ENCODE measurements around the gene OBSL1.

DNA sequence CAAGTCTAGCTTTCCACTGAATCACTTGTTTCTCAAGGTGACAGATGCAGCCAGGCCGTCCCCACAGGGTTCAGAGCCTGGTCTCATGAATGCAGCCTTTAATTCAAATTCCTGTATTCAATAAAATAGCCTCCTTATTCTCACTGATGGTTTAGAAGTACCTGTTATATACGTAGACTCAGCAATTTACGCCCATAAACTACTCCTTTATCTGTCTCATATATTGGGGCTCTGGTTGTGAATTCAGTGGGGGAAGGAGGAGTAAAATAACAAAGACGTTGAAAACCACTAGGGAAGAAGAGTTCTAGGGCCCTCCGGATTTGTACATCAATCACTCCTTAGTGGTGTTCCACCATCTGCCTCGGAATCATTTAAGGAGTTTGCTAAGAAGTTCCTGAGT lies 1.7 kb downstream of the OBSL1 start:
- TF ChIP-seq POLR2A (IDR thresholded peaks at IDR 0.05; ENCODE audit: low read depth, low read length) (no peak), RCOR1 (IDR thresholded peaks at IDR 0.05; ENCODE audit: insufficient replicate concordance, low read length) (no peak), RAD21 (IDR thresholded peaks at IDR 0.05; ENCODE audit: low read length) (no peak), RFX5 (IDR thresholded peaks at IDR 0.05; ENCODE audit: low read depth, low read length) (no peak), CHD1 (IDR thresholded peaks at IDR 0.05; ENCODE audit: low read depth, low read length) (no peak), MAZ (IDR thresholded peaks at IDR 0.05; ENCODE audit: borderline replicate concordance, low read depth, low read length) (no peak), CEBPB (IDR thresholded peaks at IDR 0.05; ENCODE audit: low read depth, low read length) (no peak), MAFK (IDR thresholded peaks at IDR 0.05; ENCODE audit: low read depth, low read length) (peak; percentile 44)
- TF ChIP-seq, protein P1, sequence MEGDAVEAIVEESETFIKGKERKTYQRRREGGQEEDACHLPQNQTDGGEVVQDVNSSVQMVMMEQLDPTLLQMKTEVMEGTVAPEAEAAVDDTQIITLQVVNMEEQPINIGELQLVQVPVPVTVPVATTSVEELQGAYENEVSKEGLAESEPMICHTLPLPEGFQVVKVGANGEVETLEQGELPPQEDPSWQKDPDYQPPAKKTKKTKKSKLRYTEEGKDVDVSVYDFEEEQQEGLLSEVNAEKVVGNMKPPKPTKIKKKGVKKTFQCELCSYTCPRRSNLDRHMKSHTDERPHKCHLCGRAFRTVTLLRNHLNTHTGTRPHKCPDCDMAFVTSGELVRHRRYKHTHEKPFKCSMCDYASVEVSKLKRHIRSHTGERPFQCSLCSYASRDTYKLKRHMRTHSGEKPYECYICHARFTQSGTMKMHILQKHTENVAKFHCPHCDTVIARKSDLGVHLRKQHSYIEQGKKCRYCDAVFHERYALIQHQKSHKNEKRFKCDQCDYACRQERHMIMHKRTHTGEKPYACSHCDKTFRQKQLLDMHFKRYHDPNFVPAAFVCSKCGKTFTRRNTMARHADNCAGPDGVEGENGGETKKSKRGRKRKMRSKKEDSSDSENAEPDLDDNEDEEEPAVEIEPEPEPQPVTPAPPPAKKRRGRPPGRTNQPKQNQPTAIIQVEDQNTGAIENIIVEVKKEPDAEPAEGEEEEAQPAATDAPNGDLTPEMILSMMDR (conservative IDR thresholded peaks at IDR 0.05; ENCODE audit: low read depth, low read length): no peak
- TF ChIP-seq, protein P2, sequence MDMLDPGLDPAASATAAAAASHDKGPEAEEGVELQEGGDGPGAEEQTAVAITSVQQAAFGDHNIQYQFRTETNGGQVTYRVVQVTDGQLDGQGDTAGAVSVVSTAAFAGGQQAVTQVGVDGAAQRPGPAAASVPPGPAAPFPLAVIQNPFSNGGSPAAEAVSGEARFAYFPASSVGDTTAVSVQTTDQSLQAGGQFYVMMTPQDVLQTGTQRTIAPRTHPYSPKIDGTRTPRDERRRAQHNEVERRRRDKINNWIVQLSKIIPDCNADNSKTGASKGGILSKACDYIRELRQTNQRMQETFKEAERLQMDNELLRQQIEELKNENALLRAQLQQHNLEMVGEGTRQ (IDR thresholded peaks at IDR 0.05; ENCODE audit: low read depth, low read length): no peak
